Astrocyte (in vitro differentiated cells and primary cell): Measurements from ENCODE around the gene VASH2.

Experiments used
- EZH2 ChIP-seq: IDR thresholded peaks from 2 replicates; pipeline ENCODE4 v1.6.1; 2012; ENCODE audit warnings: mild to moderate bottlenecking, low read length, inconsistent platforms; ENCODE audit not compliant: insufficient read depth
- TF ChIP-seq, protein P1 (sequence below): IDR thresholded peaks from 2 replicates; pipeline ENCODE4 v1.5.1; 2011; ENCODE audit warnings: low read depth, mild to moderate bottlenecking, inconsistent platforms, low read length, moderate library complexity; ENCODE audit not compliant: insufficient read depth

- TF ChIP-seq, protein P1, sequence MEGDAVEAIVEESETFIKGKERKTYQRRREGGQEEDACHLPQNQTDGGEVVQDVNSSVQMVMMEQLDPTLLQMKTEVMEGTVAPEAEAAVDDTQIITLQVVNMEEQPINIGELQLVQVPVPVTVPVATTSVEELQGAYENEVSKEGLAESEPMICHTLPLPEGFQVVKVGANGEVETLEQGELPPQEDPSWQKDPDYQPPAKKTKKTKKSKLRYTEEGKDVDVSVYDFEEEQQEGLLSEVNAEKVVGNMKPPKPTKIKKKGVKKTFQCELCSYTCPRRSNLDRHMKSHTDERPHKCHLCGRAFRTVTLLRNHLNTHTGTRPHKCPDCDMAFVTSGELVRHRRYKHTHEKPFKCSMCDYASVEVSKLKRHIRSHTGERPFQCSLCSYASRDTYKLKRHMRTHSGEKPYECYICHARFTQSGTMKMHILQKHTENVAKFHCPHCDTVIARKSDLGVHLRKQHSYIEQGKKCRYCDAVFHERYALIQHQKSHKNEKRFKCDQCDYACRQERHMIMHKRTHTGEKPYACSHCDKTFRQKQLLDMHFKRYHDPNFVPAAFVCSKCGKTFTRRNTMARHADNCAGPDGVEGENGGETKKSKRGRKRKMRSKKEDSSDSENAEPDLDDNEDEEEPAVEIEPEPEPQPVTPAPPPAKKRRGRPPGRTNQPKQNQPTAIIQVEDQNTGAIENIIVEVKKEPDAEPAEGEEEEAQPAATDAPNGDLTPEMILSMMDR: no peak
- TF ChIP-seq EZH2: no peak
Observed at GRCh38 chr1:213035573-213035972, 85.2 kb downstream of the VASH2 start.
